H9 (cell line): Measurements from ENCODE around the gene ARHGEF39. TPM values are rescaled to one million over a fixed set of nuclear protein-coding genes. Genes with fewer than 3 reads are reported as not detected.

Experiments
- DNase-seq: peaks from one replicate; pipeline ENCODE4 v3.0.0-alpha.2; 2017
- H2AFZ ChIP-seq: one replicate; pipeline ENCODE4 v1.6.1; 2013; ENCODE audit warnings: mild to moderate bottlenecking, low read length, control low read depth, moderate library complexity
- H2AK5ac ChIP-seq: 2 replicates; pipeline ENCODE4 v1.6.1; 2013; ENCODE audit warnings: low read length, control low read depth, mixed read lengths; ENCODE audit not compliant: insufficient read length
- H2BK120ac ChIP-seq: one replicate; pipeline ENCODE4 v1.6.1; 2013; ENCODE audit warnings: low read depth, mild to moderate bottlenecking, low read length, control low read depth, inconsistent platforms; ENCODE audit not compliant: poor library complexity, severe bottlenecking
- H2BK12ac ChIP-seq: 2 replicates; pipeline ENCODE4 v1.6.1; 2013; ENCODE audit warnings: low read length, control low read depth, mixed read lengths, low read depth; ENCODE audit not compliant: insufficient read length
- H2BK15ac ChIP-seq: 2 replicates; pipeline ENCODE4 v1.6.1; 2013; ENCODE audit warnings: low read depth, low read length, control low read depth
- H2BK20ac ChIP-seq: one replicate; pipeline ENCODE4 v1.6.1; 2013; ENCODE audit warnings: low read depth, mild to moderate bottlenecking, low read length, control low read depth, inconsistent platforms; ENCODE audit not compliant: poor library complexity, severe bottlenecking
- H2BK5ac ChIP-seq: 2 replicates; pipeline ENCODE4 v1.6.1; 2013; ENCODE audit warnings: low read length, control low read depth, mixed read lengths; ENCODE audit not compliant: insufficient read length
- H3K14ac ChIP-seq: 2 replicates; pipeline ENCODE4 v1.6.1; 2013; ENCODE audit warnings: low read length, control low read depth; ENCODE audit not compliant: insufficient read depth
- H3K18ac ChIP-seq: 2 replicates; pipeline ENCODE4 v1.6.1; 2013; ENCODE audit warnings: low read depth, mild to moderate bottlenecking, mixed read lengths, low read length, control low read depth; ENCODE audit not compliant: insufficient read length
- H3K23ac ChIP-seq: 2 replicates; pipeline ENCODE4 v1.6.1; 2013; ENCODE audit warnings: low read length, control low read depth, mixed read lengths, low read depth; ENCODE audit not compliant: insufficient read length
- H3K23me2 ChIP-seq: 2 replicates; pipeline ENCODE4 v1.6.1; 2013; ENCODE audit warnings: low read depth, mild to moderate bottlenecking, mixed read lengths, low read length, control low read depth; ENCODE audit not compliant: insufficient read length, poor library complexity, severe bottlenecking
- H3K27ac ChIP-seq: 2 replicates; pipeline ENCODE4 v1.5.1; 2013; ENCODE audit warnings: low read length, control low read depth, mixed read lengths, low read depth; ENCODE audit not compliant: insufficient read length
- H3K27me3 ChIP-seq: 2 replicates; pipeline ENCODE4 v1.6.1; 2013; ENCODE audit warnings: low read length, control low read depth, inconsistent platforms; ENCODE audit not compliant: insufficient read depth
- H3K4ac ChIP-seq: 2 replicates; pipeline ENCODE4 v1.6.1; 2013; ENCODE audit warnings: low read depth, mild to moderate bottlenecking, control low read depth, inconsistent platforms, low read length, moderate library complexity
- H3K4me1 ChIP-seq: 2 replicates; pipeline ENCODE4 v1.6.1; 2013; ENCODE audit warnings: low read length, control low read depth, inconsistent platforms; ENCODE audit not compliant: insufficient read depth
- H3K4me2 ChIP-seq: 2 replicates; pipeline ENCODE4 v1.6.1; 2013; ENCODE audit warnings: low read length, control low read depth, mixed read lengths; ENCODE audit not compliant: insufficient read length, insufficient read depth
- H3K56ac ChIP-seq: 2 replicates; pipeline ENCODE4 v1.6.1; 2013; ENCODE audit warnings: low read depth, mild to moderate bottlenecking, mixed read lengths, low read length, control low read depth; ENCODE audit not compliant: insufficient read length
- H3K79me1 ChIP-seq: 2 replicates; pipeline ENCODE4 v1.6.1; 2013; ENCODE audit warnings: low read depth, mild to moderate bottlenecking, moderate library complexity, low read length, control low read depth, inconsistent platforms; ENCODE audit not compliant: insufficient read depth, poor library complexity, severe bottlenecking
- H3K79me2 ChIP-seq: 2 replicates; pipeline ENCODE4 v1.6.1; 2013; ENCODE audit warnings: low read length, control low read depth, inconsistent platforms; ENCODE audit not compliant: insufficient read depth
- H3K9ac ChIP-seq: 2 replicates; pipeline ENCODE4 v1.6.1; 2013; ENCODE audit warnings: low read length, control low read depth, mixed read lengths; ENCODE audit not compliant: insufficient read length; ENCODE audit errors: extremely low read depth
- H3K9me3 ChIP-seq: one replicate; pipeline ENCODE4 v1.6.1; 2013; ENCODE audit warnings: low read depth, low read length, inconsistent platforms; ENCODE audit not compliant: control insufficient read depth
- H3T11ph ChIP-seq: one replicate; pipeline ENCODE4 v1.6.1; 2013; ENCODE audit warnings: mild to moderate bottlenecking, low read length, control low read depth, inconsistent platforms
- H4K20me1 ChIP-seq: one replicate; pipeline ENCODE4 v1.6.1; 2013; ENCODE audit not compliant: control insufficient read depth, insufficient read length, insufficient read depth
- H4K5ac ChIP-seq: 2 replicates; pipeline ENCODE4 v1.6.1; 2013; ENCODE audit warnings: low read depth, mild to moderate bottlenecking, mixed read lengths, low read length, control low read depth; ENCODE audit not compliant: insufficient read length
- H4K8ac ChIP-seq: replicated peaks from 2 replicates; pipeline ENCODE4 v1.6.1; 2013; ENCODE audit warnings: low read length, control low read depth, mixed read lengths, low read depth; ENCODE audit not compliant: insufficient read length
- H4K91ac ChIP-seq: 2 replicates; pipeline ENCODE4 v1.6.1; 2013; ENCODE audit warnings: low read depth, mild to moderate bottlenecking, moderate library complexity, mixed read lengths, low read length, control low read depth; ENCODE audit not compliant: insufficient read length
- H3K27ac Mint-ChIP-seq, 3 experiments: 2 replicates in 2 of 3; 3 replicates in 1 of 3; pipeline ENCODE4 v1.8.0; 2020 to 2021; ENCODE audit warnings: mixed read lengths in 3 of 3, mild to moderate bottlenecking in 1 of 3, moderate library complexity in 1 of 3
- H3K27me3 Mint-ChIP-seq: 2 replicates; pipeline ENCODE4 v1.8.0; 2021; ENCODE audit warnings: low read depth, mild to moderate bottlenecking, moderate library complexity, mixed read lengths
- H3K36me3 Mint-ChIP-seq, 3 experiments: 2 replicates in 2 of 3; 3 replicates in 1 of 3; pipeline ENCODE4 v1.8.0; 2020 to 2021; ENCODE audit warnings: low read depth in 3 of 3, mixed read lengths in 3 of 3; ENCODE audit not compliant: insufficient read depth in 1 of 3
- H3K4me1 Mint-ChIP-seq, 2 experiments: 2 replicates each; pipeline ENCODE4 v1.8.0; 2020; ENCODE audit warnings: mixed read lengths in 2 of 2
- H3K4me3 Mint-ChIP-seq, 2 experiments: 2 replicates in 1 of 2; 3 replicates in 1 of 2; pipeline ENCODE4 v1.8.0; 2020 to 2021; ENCODE audit warnings: mild to moderate bottlenecking in 2 of 2, mixed read lengths in 2 of 2, moderate library complexity in 1 of 2
- H3K9me3 Mint-ChIP-seq, 2 experiments: 2 replicates in 1 of 2; 3 replicates in 1 of 2; pipeline ENCODE4 v1.8.0; 2020; ENCODE audit warnings: mild to moderate bottlenecking in 2 of 2, mixed read lengths in 2 of 2, moderate library complexity in 1 of 2
- CTCF ChIP-seq: fragments of 200-600 bp; sonication (generic); conservative IDR thresholded peaks from 3 replicates; pipeline ENCODE4 v1.8.0; 2021; ENCODE audit warnings: antibody characterized with exemption, mild to moderate bottlenecking
- WGBS: extraction: QIAGEN DNeasy Blood & Tissue Kit; methylation state at CpG from one replicate; pipeline ENCODE4 v1.1.7; 2013; ENCODE audit warnings: missing lambda C conversion rate, low lambda C conversion rate, mixed read lengths; ENCODE audit not compliant: insufficient read length; ENCODE audit errors: extremely low coverage; 5-methylcytosine and 5-hydroxymethylcytosine counted together
- total RNA-seq: library from RNA; stranded (reverse); gene quantifications from 2 replicates; pipeline ENCODE4 v1.2.1, GENCODE V29; 2021

ARHGEF39 gene
- total RNA-seq, 1 experiment from 2014 or later, result 24.4 TPM

GRCh38 chr9:35618325-35618727 lies 46.7 kb downstream of the ARHGEF39 start, which contains the start of gene CD72:
Gene CD72, minus strand, starts transcription at chr9:35618413. Its CDS starts 110 bp downstream, at chr9:35618303.
- Histone ChIP-seq H3K23me2 (peaks cover 13% of the 10 kb centered on the region), H3K27me3 (peaks cover 4% of the 10 kb centered on the region; the same call in 1 of the 2 replicates), H3K4me1 (no peaks in the 10 kb centered on the region; the same call in 1 of the 2 replicates), H4K5ac (no peak within 1 kb of the TSS), H3K23ac (no peak within 1 kb of the TSS), H4K8ac (peak within 1 kb of the TSS; percentile 50), H2BK120ac (no peak within 1 kb of the TSS), H3K4me2 (peak within 1 kb of the TSS; percentile 77), H3K9me3 (no peaks in the 10 kb centered on the region), H2AFZ (peak within 1 kb of the TSS; percentile 69), H4K91ac (no peak within 1 kb of the TSS), H3K4ac (no peak within 1 kb of the TSS), H3K27ac (no peak within 1 kb of the TSS), H3K79me2 (no peaks in the 10 kb centered on the region), H3K9ac (peak within 1 kb of the TSS; percentile 43), H2BK20ac (no peak within 1 kb of the TSS), H3K18ac (peak within 1 kb of the TSS; percentile 89), H3K79me1 (no peaks in the 10 kb centered on the region), H2AK5ac (no peak within 1 kb of the TSS), H4K20me1 (no peaks in the 10 kb centered on the region), H3K14ac (peak within 1 kb of the TSS; percentile 78), H2BK12ac (no peak within 1 kb of the TSS), H3T11ph (no peak within 1 kb of the TSS), H2BK5ac (no peak within 1 kb of the TSS), H2BK15ac (no peak within 1 kb of the TSS), H3K56ac (no peak within 1 kb of the TSS)
- H3K27ac Mint-ChIP-seq, result peak within 1 kb of the TSS in 1 of 3 experiments; percentile 69; a peak in 2 of 7 replicates
- no peaks in the 10 kb centered on the region for H3K36me3 Mint-ChIP-seq
- peaks cover 42% of the 10 kb centered on the region for H3K27me3 Mint-ChIP-seq
- H3K4me1 Mint-ChIP-seq, result peaks cover 15 to 18% of the 10 kb centered on the region in 2 experiments
- no CpG with 5 or more reads among the region's 7 CpGs for WGBS
- no peak for TF ChIP-seq CTCF
- H3K9me3 Mint-ChIP-seq, result no peaks in the 10 kb centered on the region
- H3K4me3 Mint-ChIP-seq, result peak within 1 kb of the TSS; percentile 76 to 79
- no peak for DNase-seq
